Forelimb muscle (tissue), 1 donor: ENCODE data around the gene PPP2R5E. TPM values are rescaled to one million over a fixed set of nuclear protein-coding genes. Genes with fewer than 3 reads are reported as not detected.

Source experiments
- DNase-seq: peaks from one replicate; pipeline ENCODE4 v3.0.0-alpha.2; 2013; ENCODE audit warnings: low read depth
- polyA plus RNA-seq: library from polyadenylated mRNA; unstranded; fragments of 120-200 nt; gene quantifications from one replicate; pipeline ENCODE4 v1.2.1, GENCODE V29; 2013; ENCODE audit not compliant: insufficient read length

PPP2R5E gene
- polyA plus RNA-seq, 1 donor = 20.9 TPM

- DNase-seq = no peak
Measured at GRCh38 chr14:63472986-63473788, 70.0 kb downstream of the PPP2R5E start.

- DNase-seq = no peak
Measured at GRCh38 chr14:63470962-63471793, 72.0 kb downstream of the PPP2R5E start.

DNA sequence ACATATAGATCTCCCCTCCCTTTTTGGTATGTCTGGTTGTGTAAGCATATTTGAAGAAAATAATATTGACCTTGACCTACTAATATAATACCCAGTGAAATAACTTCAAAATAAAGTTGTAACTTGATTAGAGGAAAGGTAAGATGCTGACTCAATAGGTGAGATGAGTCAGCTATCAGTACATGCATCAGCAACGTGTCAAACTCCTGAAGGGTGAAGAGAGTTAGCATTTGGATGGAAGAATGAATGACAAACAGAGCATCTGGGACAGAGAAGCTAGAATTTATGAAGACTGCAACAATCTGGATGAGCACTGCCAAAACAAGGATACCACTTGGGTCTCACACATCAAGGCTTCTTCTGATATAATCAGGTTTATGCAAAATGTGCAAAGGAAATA, 74.9 kb downstream of the PPP2R5E start:
- DNase-seq = no peak

GRCh38 chr14:63467440-63468072, 75.6 kb downstream of the PPP2R5E start:
- DNase-seq = no peak

DNA sequence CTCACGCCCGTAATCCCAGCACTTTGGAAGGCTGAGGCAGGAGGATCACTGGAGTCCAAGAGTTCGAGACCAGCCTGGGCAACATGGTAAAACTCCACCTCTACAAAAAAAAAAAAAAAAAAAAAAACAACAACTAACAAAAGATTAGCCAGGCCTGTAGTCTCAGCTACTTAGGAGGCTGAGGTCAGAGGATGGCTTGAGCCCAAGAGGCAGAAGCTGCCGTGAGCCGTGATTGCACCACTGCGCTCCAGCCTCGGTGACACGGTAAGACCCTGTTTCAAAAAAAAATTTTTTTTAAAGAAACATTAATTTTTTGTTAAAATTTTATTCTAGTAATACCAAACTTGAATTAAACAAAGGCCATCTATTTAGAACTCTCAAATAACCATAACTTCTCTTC, 77.8 kb downstream of the PPP2R5E start:
- no peak for DNase-seq

DNA sequence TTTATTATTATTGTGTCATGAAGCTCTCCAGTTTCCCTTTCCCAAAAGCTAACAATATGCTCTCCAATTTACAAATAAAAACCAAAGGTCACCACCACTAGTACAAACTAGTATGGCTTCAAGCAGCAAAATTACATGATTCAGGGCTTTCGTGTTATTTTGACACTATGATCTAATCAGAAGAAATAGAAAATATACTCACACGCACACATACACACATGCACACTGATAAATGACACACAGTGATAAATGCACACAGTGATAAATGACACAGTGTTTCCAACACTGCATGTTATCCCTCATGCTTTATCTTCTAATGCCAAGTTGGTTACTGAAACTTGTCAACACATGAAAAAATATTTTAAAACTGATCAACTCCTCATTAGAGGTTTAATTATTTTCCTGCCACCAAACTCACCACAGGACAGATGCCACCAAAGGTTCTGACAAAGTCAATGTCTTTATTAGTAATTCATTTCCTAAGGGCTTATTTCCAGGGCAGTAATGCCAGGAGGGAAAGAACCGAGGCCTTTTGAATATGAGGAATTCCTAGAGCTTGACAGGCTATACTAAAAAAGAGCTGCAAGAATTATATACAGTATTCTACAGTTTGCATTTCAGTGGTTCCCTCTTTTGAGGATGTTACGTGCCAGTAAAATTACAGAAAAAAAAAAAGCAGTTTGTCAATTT, 82.4 kb downstream of the PPP2R5E start:
- DNase-seq = no peak

DNA sequence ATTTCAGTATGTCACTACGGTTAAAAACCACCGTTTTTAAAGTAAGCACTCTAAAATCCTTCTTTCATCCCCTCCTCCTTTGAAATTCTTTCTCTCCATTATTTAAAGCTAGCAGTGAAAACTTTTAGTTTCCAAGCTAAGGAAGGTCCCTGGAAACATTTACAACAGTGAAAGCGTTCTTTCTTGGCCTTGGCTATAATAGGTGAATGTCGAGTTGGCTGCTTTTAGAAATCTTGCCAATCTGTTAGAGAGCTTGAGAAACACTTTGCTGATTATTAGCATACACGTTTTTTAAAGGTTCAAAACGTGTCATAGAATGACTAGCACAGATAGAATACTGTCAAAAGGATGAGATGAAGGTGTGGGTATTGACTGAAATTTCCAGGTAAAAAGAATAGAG, 83.4 kb downstream of the PPP2R5E start:
- no peak for DNase-seq

GRCh38 chr14:63457498-63457897, 85.7 kb downstream of the PPP2R5E start:
- no peak for DNase-seq

GRCh38 chr14:63454863-63455622, 88.1 kb downstream of the PPP2R5E start:
- no peak for DNase-seq

DNA sequence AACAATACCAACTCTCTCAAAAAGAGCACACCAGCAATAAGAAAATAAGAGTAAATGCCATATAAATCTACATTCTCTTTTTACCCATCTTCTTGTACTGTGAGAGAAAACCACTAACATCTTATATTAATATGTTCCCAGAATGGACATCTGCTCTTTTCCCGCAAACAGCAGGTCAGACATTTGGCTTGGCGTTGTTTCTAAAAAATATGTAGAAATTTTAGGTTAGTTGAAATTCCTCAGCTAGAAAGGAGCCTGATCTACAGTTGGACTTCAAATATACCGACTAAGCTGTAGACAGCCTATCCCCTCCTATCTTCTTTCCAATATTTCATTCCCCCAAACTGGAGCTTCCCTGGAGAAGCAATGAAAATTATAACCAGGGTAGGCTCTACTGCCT, 88.7 kb downstream of the PPP2R5E start:
- DNase-seq = no peak

DNA sequence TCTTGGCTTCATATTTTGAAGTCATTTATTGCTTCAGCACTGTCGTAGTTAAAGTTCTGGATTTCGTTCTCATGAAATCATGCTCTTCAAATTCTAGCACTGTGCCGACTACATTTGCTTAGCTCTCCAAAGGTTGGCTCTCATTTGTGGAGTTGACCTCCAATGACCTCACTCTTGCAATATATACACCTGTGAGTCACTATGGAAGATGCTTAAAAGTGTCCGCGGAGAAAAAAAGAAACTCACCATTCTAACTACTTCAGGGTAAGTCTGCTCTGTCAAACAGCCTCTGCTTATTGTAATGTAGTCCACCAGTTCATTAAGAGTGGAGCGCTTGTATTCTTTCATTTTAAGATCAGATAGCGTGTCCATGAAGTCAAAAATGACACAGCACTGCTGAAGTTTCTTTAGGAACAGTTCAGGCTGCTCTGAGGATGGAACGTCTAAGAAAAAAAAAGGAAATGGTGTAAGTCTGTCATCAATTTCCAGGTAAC, 89.7 kb downstream of the PPP2R5E start:
- DNase-seq = no peak

- DNase-seq = no peak
Measured at GRCh38 chr14:63452796-63453195, 90.4 kb downstream of the PPP2R5E start.

GRCh38 chr14:63448841-63449240, 94.3 kb downstream of the PPP2R5E start:
- DNase-seq = no peak

GRCh38 chr14:63444588-63444987, 98.6 kb downstream of the PPP2R5E start:
- DNase-seq = no peak

DNA sequence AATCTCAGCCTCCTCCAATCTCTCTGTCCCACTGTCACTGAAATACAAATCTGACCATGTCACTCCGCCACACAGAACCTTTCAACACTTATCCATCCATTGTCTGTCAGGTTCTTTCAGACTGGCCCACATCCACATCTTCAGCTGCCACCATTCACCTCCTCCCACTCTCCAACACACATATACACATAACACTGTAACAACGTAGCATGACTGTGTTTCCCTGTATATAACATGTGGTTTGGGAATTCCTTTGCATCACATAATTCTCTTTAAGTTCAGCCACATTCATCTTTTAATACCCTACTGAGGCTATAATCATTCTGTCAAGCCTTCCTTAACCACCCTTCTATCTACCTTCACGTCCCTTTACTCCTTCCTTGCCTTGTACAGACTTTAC, 99.2 kb downstream of the PPP2R5E start:
- DNase-seq = no peak

DNA sequence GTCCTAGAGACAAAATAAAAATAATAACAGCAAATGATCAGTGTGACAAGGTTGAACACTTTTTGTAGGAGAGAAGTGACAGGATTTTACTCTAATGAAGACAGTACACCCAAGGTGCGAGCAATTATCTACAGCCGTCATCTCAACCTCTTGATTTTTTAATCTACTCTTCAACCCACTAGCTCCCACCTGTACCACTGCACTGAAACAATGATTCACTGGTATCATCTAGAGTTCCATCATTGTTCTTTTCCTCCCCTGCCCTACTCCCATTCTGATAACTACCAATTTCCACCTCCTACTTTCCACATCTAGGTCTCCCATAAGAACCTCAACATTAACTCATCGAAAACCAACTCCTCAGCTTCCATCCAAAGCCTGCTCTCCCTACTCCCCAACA, 99.8 kb downstream of the PPP2R5E start:
- no peak for DNase-seq

DNA sequence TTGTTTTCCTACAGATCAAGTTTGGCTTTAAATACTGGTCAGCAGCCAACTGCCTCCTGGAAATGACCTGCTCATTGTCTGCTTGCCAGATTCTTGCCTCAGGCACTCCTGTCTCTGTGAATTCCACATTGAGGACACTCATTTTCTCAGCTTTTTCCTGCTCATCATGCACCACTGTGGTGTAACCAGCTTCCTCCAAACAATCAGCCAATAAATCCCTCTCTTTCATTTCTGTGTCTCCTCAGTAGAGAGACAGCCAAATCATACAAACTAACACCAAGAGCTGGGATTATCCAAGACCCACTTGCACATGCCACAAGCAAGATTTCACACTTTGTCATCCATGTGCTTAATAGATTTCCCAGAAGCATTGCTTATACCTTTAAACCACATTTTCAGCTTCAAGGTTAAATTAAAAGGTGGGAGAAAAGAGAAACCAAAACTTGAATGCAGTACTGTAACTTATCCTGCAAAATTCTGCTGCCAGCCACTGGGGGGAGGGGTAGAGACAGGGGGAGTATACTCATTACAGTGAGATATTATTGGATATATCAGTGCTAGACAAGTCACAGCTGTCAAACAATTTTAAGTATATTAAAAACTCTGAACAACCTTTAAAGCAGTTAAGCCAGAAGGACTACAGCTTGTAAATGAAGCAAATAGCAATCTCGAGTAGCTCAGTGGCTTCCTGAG, 105.0 kb downstream of the PPP2R5E start:
- DNase-seq = peak; percentile 44

- DNase-seq = no peak
Measured at GRCh38 chr14:63436286-63437098, 106.7 kb downstream of the PPP2R5E start.

- DNase-seq = no peak
Measured at GRCh38 chr14:63435838-63436237, 107.3 kb downstream of the PPP2R5E start.
